HepG2 (cell line): ENCODE measurements around the gene DCDC1. TPM values are rescaled to one million over a fixed set of nuclear protein-coding genes. Genes with fewer than 3 reads are reported as not detected.

Experiments
- ATAC-seq: fragments of 200-7000 bp; cut with Tn5 transposase; 3 replicates; pipeline ENCODE4 v1.9.1; 2020; ENCODE audit warnings: mild to moderate bottlenecking, moderate library complexity
- BruUV-seq: library from RNA; stranded (reverse); fragments of 400-500 nt; replicated peaks from 2 replicates; lab custom pipeline; 2021; lab: Mats Ljungman, UMichigan
- CTCF ChIA-PET: fragments of 300-600 bp; formaldehyde crosslinking; extraction: SDS; loops from one replicate; lab custom pipeline; 2021; ENCODE audit warnings: low total read pairs, inconsistent platforms, low intra/inter-chr PET ratio; lab: Yijun Ruan, JAX
- POLR2A ChIA-PET: fragments of 350-600 bp; sonication (Branson Sonifier 250); formaldehyde crosslinking; loops from one replicate; lab custom pipeline; 2020; ENCODE audit warnings: antibody characterized with exemption, inconsistent platforms; lab: Yijun Ruan, JAX
- DNase-seq: peaks from one replicate; pipeline ENCODE4 v3.0.0-alpha.2; 2015; ENCODE audit warnings: low spot score
- FAIRE-seq: peaks from 3 replicates; lab custom pipeline; 2011; peaks lifted over from hg19 to GRCh38; lab: Jason Lieb, UNC
- H2AFZ ChIP-seq: one replicate; pipeline ENCODE4 v1.6.1; 2011; ENCODE audit warnings: low read length, inconsistent platforms
- H3K27ac ChIP-seq: fragments of 300-600 bp; 3 replicates; pipeline ENCODE4 v1.8.0; 2011; ENCODE audit warnings: mixed run types, mild to moderate bottlenecking, mixed read lengths, low read length, inconsistent platforms; ENCODE audit not compliant: insufficient read depth; ENCODE audit errors: extremely low read length
- H3K27me3 ChIP-seq, 2 experiments: fragments of 200-600 bp in 1 of 2; 2 replicates in 1 of 2; 3 replicates in 1 of 2; pipeline versions ENCODE4 v1.6.0 to v1.8.0; 2011; ENCODE audit warnings: low read length in 2 of 2, mild to moderate bottlenecking in 2 of 2, moderate library complexity in 2 of 2, inconsistent platforms in 1 of 2; ENCODE audit not compliant: insufficient read depth in 2 of 2, control insufficient read depth in 1 of 2
- H3K36me3 ChIP-seq, 2 experiments: fragments of 200-600 bp in 1 of 2; replicated peaks in 1 of 2; 2 replicates in 1 of 2; 3 replicates in 1 of 2; pipeline versions ENCODE4 v1.5.1 to v1.8.0; 2011; ENCODE audit warnings: low read length in 2 of 2, inconsistent platforms in 1 of 2; ENCODE audit not compliant: insufficient read depth in 2 of 2, control insufficient read depth in 1 of 2
- H3K4me1 ChIP-seq: 2 replicates; pipeline ENCODE4 v1.5.1; 2012; ENCODE audit warnings: low read length, inconsistent platforms; ENCODE audit not compliant: insufficient read depth
- H3K4me2 ChIP-seq: 2 replicates; pipeline ENCODE4 v1.6.0; 2011; ENCODE audit warnings: low read depth, low read length, inconsistent platforms
- H3K4me3 ChIP-seq, 3 experiments: fragments of 200-600 bp in 1 of 3; sonication (generic), shearing (Covaris generic) in 1 of 3; replicated peaks in 1 of 3; 2 replicates each; pipeline ENCODE4 v1.5.1; 2011 to 2016; ENCODE audit warnings: low read length in 3 of 3, inconsistent platforms in 2 of 3, low read depth in 2 of 3, mild to moderate bottlenecking in 2 of 3, control low read depth in 1 of 3, mixed read lengths in 1 of 3; ENCODE audit not compliant: insufficient read depth in 1 of 3
- H3K79me2 ChIP-seq: one replicate; pipeline ENCODE4 v1.6.1; 2011; ENCODE audit warnings: low read length, inconsistent platforms; ENCODE audit not compliant: insufficient read depth
- H3K9ac ChIP-seq: 2 replicates; pipeline ENCODE4 v1.6.0; 2011; ENCODE audit warnings: mild to moderate bottlenecking, low read depth, low read length, inconsistent platforms; ENCODE audit not compliant: insufficient read depth
- H3K9me3 ChIP-seq: 2 replicates; pipeline ENCODE4 v1.5.1; 2012; ENCODE audit warnings: mild to moderate bottlenecking, low read length
- H4K20me1 ChIP-seq: 2 replicates; pipeline ENCODE4 v1.6.0; 2011; ENCODE audit warnings: inconsistent platforms, mild to moderate bottlenecking, low read length, moderate library complexity; ENCODE audit not compliant: insufficient read depth
- GABPA ChIP-seq, 2 experiments: IDR thresholded peaks; 2 replicates each; pipeline ENCODE4 v1.6.1; 2011 to 2016; ENCODE audit warnings: low read depth in 2 of 2, low read length in 1 of 2, missing biosample characterization in 1 of 2, missing genetic modification characterization in 1 of 2
- HDAC2 ChIP-seq: sonication (generic); formaldehyde crosslinking; IDR thresholded peaks from 2 replicates; pipeline ENCODE4 v1.4.0; 2020; ENCODE audit warnings: missing genetic modification reagents
- MAFF ChIP-seq: IDR thresholded peaks from 2 replicates; pipeline ENCODE4 v1.6.1; 2011; ENCODE audit warnings: low read depth, low read length, improper control_type of control experiment
- MAFK ChIP-seq, 2 experiments: IDR thresholded peaks in 1 of 2; conservative IDR thresholded peaks in 1 of 2; 2 replicates each; pipeline ENCODE4 v1.6.1; 2011; ENCODE audit warnings: improper control_type of control experiment in 2 of 2, low read length in 2 of 2
- MED8 ChIP-seq: sonication (generic); formaldehyde crosslinking; IDR thresholded peaks from 2 replicates; pipeline ENCODE4 v1.8.1; 2023; ENCODE audit warnings: mild to moderate bottlenecking, missing genetic modification reagents; ENCODE audit not compliant: insufficient replicate concordance
- MEF2D ChIP-seq: sonication (generic); formaldehyde crosslinking; IDR thresholded peaks from 2 replicates; pipeline ENCODE4 v1.5.1; 2020; ENCODE audit warnings: mild to moderate bottlenecking, missing genetic modification reagents
- PBX3 ChIP-seq: sonication (generic); formaldehyde crosslinking; IDR thresholded peaks from 2 replicates; pipeline ENCODE4 v1.8.1; 2023; ENCODE audit warnings: missing genetic modification reagents, inconsistent platforms, borderline replicate concordance
- RBAK ChIP-seq: sonication (generic); formaldehyde crosslinking; IDR thresholded peaks from 2 replicates; pipeline ENCODE4 v1.5.1; 2020; ENCODE audit warnings: mild to moderate bottlenecking, missing genetic modification reagents
- RFX5 ChIP-seq: IDR thresholded peaks from 2 replicates; pipeline ENCODE4 v1.6.1; 2011; ENCODE audit warnings: low read depth, low read length, improper control_type of control experiment
- RFXAP ChIP-seq: sonication (generic); formaldehyde crosslinking; IDR thresholded peaks from 2 replicates; pipeline ENCODE4 v1.4.0; 2020; ENCODE audit warnings: missing genetic modification reagents, borderline replicate concordance
- TAF15 ChIP-seq: fragments of 200-400 bp; formaldehyde crosslinking; IDR thresholded peaks from one replicate; pipeline ENCODE4 v1.6.1; 2018; ENCODE audit warnings: mild to moderate bottlenecking, low read depth, low read length; ENCODE audit not compliant: poor library complexity, severe bottlenecking
- TGIF2 ChIP-seq: IDR thresholded peaks from 2 replicates; pipeline ENCODE4 v1.6.1; 2016; ENCODE audit warnings: control low read depth, missing compliant biosample characterization
- ZNF33B ChIP-seq: sonication (generic); formaldehyde crosslinking; IDR thresholded peaks from 2 replicates; pipeline ENCODE4 v1.5.1; 2020; ENCODE audit warnings: mild to moderate bottlenecking, missing genetic modification reagents
- ZNF354B ChIP-seq: sonication (generic); formaldehyde crosslinking; IDR thresholded peaks from 2 replicates; pipeline ENCODE4 v1.8.0; 2022; ENCODE audit warnings: mild to moderate bottlenecking, missing genetic modification reagents
- WGBS: methylation state at CpG from one replicate; pipeline ENCODE4 v1.1.6; 2017; ENCODE audit warnings: low lambda C conversion rate; 5-methylcytosine and 5-hydroxymethylcytosine counted together
- in situ Hi-C: cut with HindIII; loops from 2 replicates; pipeline ENCODE4 v1.10.0; 2017; ENCODE audit warnings: low pct_unique_long_range_greater_than_20kb; ENCODE audit not compliant: extremely low pct_ligation_motif_present
- intact Hi-C: fragments of 100-400 bp; cut with micrococcal nuclease; formaldehyde crosslinking; loops from one replicate; pipeline ENCODE4 v1.10.0; 2022; ENCODE audit not compliant: unreplicated experiment
- polyA plus RNA-seq, 8 experiments: library from polyadenylated mRNA; depleted of rRNA in 3 of 8; stranded (reverse) in 7 of 8; unstranded in 1 of 8; fragments of >200 nt; fragmentation: Illumina TruSeq in 4 of 8; extraction: Trizol in 4 of 8; gene quantifications; 2 replicates each; pipeline versions ENCODE4 v1.2.1 to v1.2.3, GENCODE V29; 2011 to 2016; ENCODE audit warnings: low read depth in 4 of 8, missing spikeins in 1 of 8, mixed read lengths in 1 of 8; ENCODE audit not compliant: insufficient read depth in 1 of 8
- total RNA-seq, 5 experiments: library from RNA; depleted of rRNA; stranded (reverse); fragments of >200 nt; fragmentation: Illumina TruSeq; extraction: Trizol; gene quantifications; 2 replicates each; pipeline ENCODE4 v1.2.3, GENCODE V29; 2016; ENCODE audit warnings: low read depth in 1 of 5

Gene DCDC1
- total and polyA plus RNA-seq, 2 of the 13 experiments (the other 11 are each of a cell fraction or from before 2014, with no cell fraction given) = 0.12 to 0.27 TPM

DNA sequence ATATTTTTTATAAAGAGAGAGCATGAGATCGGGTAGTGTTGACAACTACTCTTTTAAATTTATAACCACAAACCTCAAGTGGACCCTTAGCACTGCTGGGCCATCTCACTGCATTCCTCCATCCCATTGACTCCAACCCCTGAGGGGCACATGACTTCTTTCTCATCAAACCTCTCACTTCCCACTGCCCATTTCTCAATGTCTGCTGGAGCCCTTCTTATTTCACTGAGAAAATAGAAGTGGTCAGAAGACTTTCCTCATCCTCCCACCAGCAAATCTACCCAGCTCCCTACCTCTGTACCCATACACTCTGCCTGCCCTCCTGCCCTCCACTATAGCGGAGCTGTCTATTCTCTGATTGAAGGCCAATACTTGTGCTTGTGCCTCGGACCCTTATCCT, 412.8 kb downstream of the DCDC1 start:
- Histone ChIP-seq H4K20me1 (no peaks in the 10 kb centered on the region), H3K27ac (no peak overlapping the region), H3K27me3 (no peaks in the 10 kb centered on the region), H3K36me3 (no peaks in the 10 kb centered on the region), H3K9me3 (no peaks in the 10 kb centered on the region), H2AFZ (no peak overlapping the region), H3K4me1 (no peaks in the 10 kb centered on the region), H3K79me2 (no peaks in the 10 kb centered on the region), H3K4me2 (no peak overlapping the region), H3K9ac (no peak overlapping the region), H3K4me3 (no peak overlapping the region)
- DNase-seq (no peak), FAIRE-seq (no peak), ATAC-seq (no peak)
- in situ Hi-C loops = loop anchor here (10.0 kb wide), 1 partner anchor 78 kb away; no protein-coding TSS in a partner anchor
- no TSS peak for BruUV-seq
- TF ChIP-seq TGIF2 (CRISPR knock-in tag) (no peak), GABPA (IDR thresholded peaks at IDR 0.05; ENCODE audit: low read depth, low read length) (no peak), GABPA (CRISPR knock-in tag; IDR thresholded peaks at IDR 0.05; ENCODE audit: low read depth) (no peak), RFXAP (no peak), RFX5 (no peak), MED8 (CRISPR knock-in tag) (no peak), RBAK (CRISPR knock-in tag) (no peak), MEF2D (CRISPR knock-in tag) (no peak)
- CTCF ChIA-PET = no interaction called here
- intact Hi-C loops = no loop called here
- 2% methylated on average over 3 of the region's 3 CpGs for WGBS
- POLR2A ChIA-PET = no interaction called here

DNA sequence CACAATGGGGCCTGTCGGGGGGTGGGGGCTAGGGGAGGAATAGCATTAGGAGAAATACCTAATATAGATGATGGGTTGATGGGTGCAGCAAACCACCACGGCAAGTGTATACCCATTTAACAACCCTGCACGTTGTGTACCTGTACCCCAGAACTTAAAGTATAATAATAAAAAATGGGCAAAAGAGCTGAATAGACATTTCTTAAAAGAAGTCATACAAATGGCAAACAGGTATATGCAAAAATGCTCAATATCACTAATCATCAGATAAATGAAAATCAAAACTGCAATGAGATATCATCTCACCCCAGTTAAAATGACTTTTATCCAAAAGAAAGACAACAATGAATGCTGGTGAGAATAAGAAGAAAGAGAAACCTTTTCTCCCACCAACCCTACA, 419.7 kb downstream of the DCDC1 start:
- no peaks in the 10 kb centered on the region for H4K20me1 ChIP-seq
- H3K36me3 ChIP-seq = no peaks in the 10 kb centered on the region
- BruUV-seq = no TSS peak
- no peaks in the 10 kb centered on the region for H3K79me2 ChIP-seq
- no peaks in the 10 kb centered on the region; the same call in 1 of the 2 replicates for H3K9me3 ChIP-seq
- H3K4me3 ChIP-seq = no peak overlapping the region
- DNase-seq (no peak), ATAC-seq (no peak), FAIRE-seq (no peak)
- H3K27me3 ChIP-seq = no peaks in the 10 kb centered on the region
- WGBS = 20% methylated on average over 3 of the region's 3 CpGs
- TF ChIP-seq ZNF33B (CRISPR knock-in tag) = no peak
- TF ChIP-seq HDAC2 (CRISPR knock-in tag) = no peak
- no peak for TF ChIP-seq TAF15
- TF ChIP-seq MAFK (conservative IDR thresholded peaks at IDR 0.05 in 1 of 2, IDR thresholded peaks at IDR 0.05 in 1 of 2; ENCODE audit: low read length in 2 of 2) = peak; percentile 39 to 76; a peak in 3 of 4 replicates
- no peak for TF ChIP-seq ZNF354B (CRISPR knock-in tag)
- TF ChIP-seq PBX3 (CRISPR knock-in tag) = no peak
- peak; percentile 61 for TF ChIP-seq MAFF
- H2AFZ ChIP-seq = no peak overlapping the region
- CTCF ChIA-PET = no interaction called here
- POLR2A ChIA-PET = no interaction called here
- no peak overlapping the region for H3K4me2 ChIP-seq
- H3K9ac ChIP-seq = no peak overlapping the region
- in situ Hi-C loops = loop anchor here (10.0 kb wide), 1 partner anchor 85 kb away; no protein-coding TSS in a partner anchor
- H3K4me1 ChIP-seq = no peaks in the 10 kb centered on the region
- intact Hi-C loops = no loop called here
- H3K27ac ChIP-seq = no peak overlapping the region
